Activated CD4-positive, alpha-beta T cell treated with anti-CD3 and anti-CD28 coated beads, Interleukin-10, Interleukin-2, amounts not matched to agents 100 ng/mL and 50 ng/mL, durations not matched to agents 16 hours and 8 hours (primary cell): Measurements from ENCODE around the gene KIAA0825.

ENCODE experiments used
- DNase-seq: peaks from one replicate; pipeline ENCODE4 v3.0.0-alpha.2; 2020

The KIAA0825 gene

GRCh38 chr5:94499806-94500205 is 118.6 kb downstream of the KIAA0825 start:
- DNase-seq = no peak

GRCh38 chr5:94498199-94498598 is 120.2 kb downstream of the KIAA0825 start:
- DNase-seq = no peak

- no peak for DNase-seq
Measured at GRCh38 chr5:94485067-94485466, 133.3 kb downstream of the KIAA0825 start.

GRCh38 chr5:94481059-94481458 is 137.3 kb downstream of the KIAA0825 start:
- no peak for DNase-seq

- no peak for DNase-seq
Measured at GRCh38 chr5:94480486-94480885, 137.9 kb downstream of the KIAA0825 start.

GRCh38 chr5:94473936-94474335 is 144.5 kb downstream of the KIAA0825 start:
- DNase-seq = no peak

GRCh38 chr5:94471521-94471920 is 146.9 kb downstream of the KIAA0825 start:
- DNase-seq = no peak

GRCh38 chr5:94470802-94471201 is 147.6 kb downstream of the KIAA0825 start:
- DNase-seq = no peak

- DNase-seq = no peak
Measured at GRCh38 chr5:94469894-94470329, 148.5 kb downstream of the KIAA0825 start.

GRCh38 chr5:94467954-94468930 is 150.2 kb downstream of the KIAA0825 start:
- no peak for DNase-seq

GRCh38 chr5:94467346-94467953 is 151.0 kb downstream of the KIAA0825 start:
- no peak for DNase-seq

GRCh38 chr5:94463739-94464138 is 154.7 kb downstream of the KIAA0825 start:
- DNase-seq = no peak

- DNase-seq = no peak
Measured at GRCh38 chr5:94461131-94461530, 157.3 kb downstream of the KIAA0825 start.

GRCh38 chr5:94459915-94460314 is 158.5 kb downstream of the KIAA0825 start:
- no peak for DNase-seq

- no peak for DNase-seq
Measured at GRCh38 chr5:94457788-94458187, 160.6 kb downstream of the KIAA0825 start.

GRCh38 chr5:94445726-94446125 is 172.7 kb downstream of the KIAA0825 start:
- DNase-seq = no peak

GRCh38 chr5:94442991-94443390 is 175.4 kb downstream of the KIAA0825 start:
- DNase-seq = no peak

GRCh38 chr5:94442076-94442475 is 176.3 kb downstream of the KIAA0825 start:
- no peak for DNase-seq

GRCh38 chr5:94440015-94440414 is 178.4 kb downstream of the KIAA0825 start:
- no peak for DNase-seq

- peak; percentile 3 for DNase-seq
Measured at GRCh38 chr5:94433397-94434163, 184.8 kb downstream of the KIAA0825 start.

- no peak for DNase-seq
Measured at GRCh38 chr5:94432499-94432898, 185.9 kb downstream of the KIAA0825 start.

- DNase-seq = no peak
Measured at GRCh38 chr5:94431696-94432095, 186.7 kb downstream of the KIAA0825 start.

GRCh38 chr5:94429566-94429965 is 188.8 kb downstream of the KIAA0825 start:
- DNase-seq = no peak
